ENCODE data around the gene R3HDML.
"Not testable (repeated sequence)": the region's sequence is repeated elsewhere in the genome, so short reads cannot be mapped to it uniquely, and the experiment has no call there.

GRCh38 chr20:44299011-44299535 is 37.8 kb upstream of the R3HDML start:
- TF ChIP-seq CTCF, POLR2A (IDR thresholded peaks at IDR 0.05): not testable (repeated sequence)

Data from right lobe of liver (tissue), 4 donors.